ENCODE results near the gene SLC1A2. TPM values are rescaled to one million over a fixed set of nuclear protein-coding genes. Genes with fewer than 3 reads are reported as not detected.

Gene SLC1A2
- total and polyA plus RNA-seq, 2 of the 4 experiments (the other 2 are of a cell fraction) = 0.15 to 0.54 TPM

- Histone ChIP-seq H2BK120ac (ENCODE audit: low read depth, low read length) (no peak overlapping the region), H2AK9ac (replicated peaks; ENCODE audit: low read depth, low read length, poor library complexity) (no peak overlapping the region), H3K27ac (ENCODE audit: insufficient read depth, low read length) (no peak overlapping the region), H2BK15ac (ENCODE audit: low read depth, low read length) (no peak overlapping the region), H3K56ac (ENCODE audit: extremely low read depth, insufficient read depth, low read length) (no peak overlapping the region), H4K20me1 (ENCODE audit: insufficient read depth, low read length) (no peaks in the 10 kb centered on the region), H4K8ac (ENCODE audit: low read depth in 2 of 2, low read length in 2 of 2) (no peak overlapping the region), H3K18ac (ENCODE audit: low read depth, low read length) (no peak overlapping the region), H4K5ac (ENCODE audit: low read depth, low read length) (no peak overlapping the region), H3K79me1 (ENCODE audit: low read depth in 1 of 2, low read length in 2 of 2) (no peaks in the 10 kb centered on the region), H3K36me3 (ENCODE audit: control insufficient read depth, insufficient read depth, low read length) (no peaks in the 10 kb centered on the region), H3K9me1 (ENCODE audit: insufficient read depth, low read length) (no peaks in the 10 kb centered on the region; the same call in 1 of the 2 replicates), H3K4ac (ENCODE audit: low read depth, low read length) (no peak overlapping the region), H3K4me1 (ENCODE audit: control insufficient read depth, insufficient read depth, low read length) (no peaks in the 10 kb centered on the region), H4K91ac (ENCODE audit: insufficient read depth, low read depth, low read length) (no peak overlapping the region), H2BK5ac (ENCODE audit: low read depth, low read length, poor library complexity, severe bottlenecking) (no peak overlapping the region), H2AFZ (replicated peaks; ENCODE audit: low read length, poor library complexity) (no peak overlapping the region), H3K14ac (replicated peaks; ENCODE audit: low read depth, low read length) (no peak overlapping the region), H2AK5ac (ENCODE audit: low read depth, low read length) (no peak overlapping the region), H2BK20ac (ENCODE audit: low read depth, low read length) (no peak overlapping the region), H3K9me3 (ENCODE audit: control insufficient read depth, insufficient read depth, low read length) (no peaks in the 10 kb centered on the region), H3K27me3 (ENCODE audit: control insufficient read depth, insufficient read depth, low read length) (no peaks in the 10 kb centered on the region), H3K23ac (ENCODE audit: low read depth, low read length) (no peak overlapping the region), H3K4me3 (ENCODE audit: insufficient read depth, low read depth, low read length) (no peak overlapping the region), H3K9ac (ENCODE audit: low read depth, low read length) (no peak overlapping the region), H3K4me2 (ENCODE audit: low read depth, low read length) (no peak overlapping the region)
- dilution Hi-C loops (cut with HindIII; ENCODE audit: low sequenced_read_pairs, unreplicated experiment) (no loop called here), intact Hi-C loops (cut with micrococcal nuclease) (no loop called here), in situ Hi-C loops (cut with MboI; ENCODE audit: low sequenced_read_pairs) (no loop called here)
- CTCF ChIA-PET = interaction anchor here (0.8 kb wide), 1 partner anchor 25 kb away, joined by 3 read pairs; no protein-coding TSS in a partner anchor
- DNase-seq (no peak), ATAC-seq (ENCODE audit: low read depth) (no peak)
- no TSS peak for BruUV-seq (replicated peaks)
- no CpG with 5 or more reads among the region's 2 CpGs for WGBS, 2 experiments (ENCODE audit: extremely low coverage in 2 of 2, insufficient read length in 1 of 2)
- no peak for TF ChIP-seq RFX5 (IDR thresholded peaks at IDR 0.05; ENCODE audit: low read depth, low read length)
- no peak for TF ChIP-seq RCOR1 (IDR thresholded peaks at IDR 0.05; ENCODE audit: insufficient replicate concordance, low read length)
- TF ChIP-seq FOS (IDR thresholded peaks at IDR 0.05; ENCODE audit: low read depth, low read length) = no peak
- POLR2A ChIA-PET (ENCODE audit: unreplicated experiment) = no interaction called here
These were observed 88.4 kb downstream of the SLC1A2 start for GRCh38 chr11:35330931-35331330.

All from IMR-90 (cell line).